Neural progenitor cell (in vitro differentiated cells): ENCODE data around the gene LGALS7B.

ENCODE experiments used
- EZH2 ChIP-seq: fragments of 200-600 bp; sonication (generic); IDR thresholded peaks from 2 replicates; pipeline ENCODE4 v1.6.1; 2017; ENCODE audit warnings: antibody characterized with exemption, mild to moderate bottlenecking, moderate library complexity
- EZH2phosphoT487 ChIP-seq: fragments of 200-600 bp; sonication (generic); IDR thresholded peaks from 2 replicates; pipeline ENCODE4 v1.6.1; 2017; ENCODE audit warnings: antibody characterized with exemption
- TF ChIP-seq, protein P1 (sequence below): fragments of 200-600 bp; sonication (generic); IDR thresholded peaks from 2 replicates; pipeline ENCODE4 v1.5.1; 2017; ENCODE audit warnings: antibody characterized with exemption, mild to moderate bottlenecking

GRCh38 chr19:38809592-38810252 is 20.7 kb downstream of the LGALS7B start:
- TF ChIP-seq, protein P1, sequence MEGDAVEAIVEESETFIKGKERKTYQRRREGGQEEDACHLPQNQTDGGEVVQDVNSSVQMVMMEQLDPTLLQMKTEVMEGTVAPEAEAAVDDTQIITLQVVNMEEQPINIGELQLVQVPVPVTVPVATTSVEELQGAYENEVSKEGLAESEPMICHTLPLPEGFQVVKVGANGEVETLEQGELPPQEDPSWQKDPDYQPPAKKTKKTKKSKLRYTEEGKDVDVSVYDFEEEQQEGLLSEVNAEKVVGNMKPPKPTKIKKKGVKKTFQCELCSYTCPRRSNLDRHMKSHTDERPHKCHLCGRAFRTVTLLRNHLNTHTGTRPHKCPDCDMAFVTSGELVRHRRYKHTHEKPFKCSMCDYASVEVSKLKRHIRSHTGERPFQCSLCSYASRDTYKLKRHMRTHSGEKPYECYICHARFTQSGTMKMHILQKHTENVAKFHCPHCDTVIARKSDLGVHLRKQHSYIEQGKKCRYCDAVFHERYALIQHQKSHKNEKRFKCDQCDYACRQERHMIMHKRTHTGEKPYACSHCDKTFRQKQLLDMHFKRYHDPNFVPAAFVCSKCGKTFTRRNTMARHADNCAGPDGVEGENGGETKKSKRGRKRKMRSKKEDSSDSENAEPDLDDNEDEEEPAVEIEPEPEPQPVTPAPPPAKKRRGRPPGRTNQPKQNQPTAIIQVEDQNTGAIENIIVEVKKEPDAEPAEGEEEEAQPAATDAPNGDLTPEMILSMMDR, result no peak
- TF ChIP-seq EZH2phosphoT487, result no peak
- no peak for TF ChIP-seq EZH2
